CD4-positive, alpha-beta T cell treated with Interleukin-17A for 4 hours (primary cell): ENCODE data around the gene PPARA.
A peak's percentile ranks its signal among the peaks of the same experiment; 100 is the strongest.
"Not testable (repeated sequence)": the region's sequence is repeated elsewhere in the genome, so short reads cannot be mapped to it uniquely, and the experiment has no call there.

Experiments used
- DNase-seq: peaks from one replicate; pipeline ENCODE4 v3.0.0-alpha.2; 2020; ENCODE audit warnings: mixed read lengths

Gene PPARA

GRCh38 chr22:46251266-46251665 is 100.9 kb downstream of the PPARA start:
- DNase-seq: no peak

GRCh38 chr22:46251816-46252380 is 101.6 kb downstream of the PPARA start:
- no peak for DNase-seq

- no peak for DNase-seq
These were observed 106.1 kb downstream of the PPARA start for GRCh38 chr22:46256358-46256958.

GRCh38 chr22:46259374-46259773 is 109.0 kb downstream of the PPARA start:
- DNase-seq: no peak

- no peak for DNase-seq
These were observed 109.7 kb downstream of the PPARA start for GRCh38 chr22:46260038-46260437.

GRCh38 chr22:46262449-46263215 is 112.3 kb downstream of the PPARA start:
- peak; percentile 39 for DNase-seq

GRCh38 chr22:46263216-46263590 is 112.9 kb downstream of the PPARA start, which contains the start of gene PKDREJ:
Gene PKDREJ (minus strand): TSS chr22:46263343. CDS start chr22:46263322, 21 bp downstream.
- no peak for DNase-seq

GRCh38 chr22:46264520-46264919 is 114.2 kb downstream of the PPARA start:
- not testable (repeated sequence) for DNase-seq

- not testable (repeated sequence) for DNase-seq
These were observed 115.3 kb downstream of the PPARA start for GRCh38 chr22:46265627-46266026.

- peak; percentile 72 for DNase-seq
These were observed 117.3 kb downstream of the PPARA start, which contains the start of gene TTC38 for GRCh38 chr22:46267431-46268279. Gene TTC38 (plus strand): TSS chr22:46268008. CDS start chr22:46268040, 32 bp downstream.

GRCh38 chr22:46269564-46269963 is 119.2 kb downstream of the PPARA start:
- DNase-seq: no peak

GRCh38 chr22:46272196-46272595 is 121.9 kb downstream of the PPARA start:
- DNase-seq: no peak

- no peak for DNase-seq
These were observed 122.6 kb downstream of the PPARA start for GRCh38 chr22:46272762-46273431.

GRCh38 chr22:46273432-46274148 is 123.3 kb downstream of the PPARA start:
- no peak for DNase-seq

GRCh38 chr22:46274381-46274780 is 124.1 kb downstream of the PPARA start:
- DNase-seq: no peak

- no peak for DNase-seq
These were observed 125.3 kb downstream of the PPARA start for GRCh38 chr22:46275455-46276122.

GRCh38 chr22:46276563-46276962 is 126.2 kb downstream of the PPARA start:
- DNase-seq: no peak

- DNase-seq: no peak
These were observed 128.6 kb downstream of the PPARA start for GRCh38 chr22:46278656-46279645.

GRCh38 chr22:46280063-46280817 is 129.9 kb downstream of the PPARA start:
- no peak for DNase-seq
